Left ventricle myocardium inferior (tissue), 1 donor: ENCODE results near the gene MCHR1. TPM values are rescaled to one million over a fixed set of nuclear protein-coding genes. Genes with fewer than 3 reads are reported as not detected.

ENCODE experiments used
- DNase-seq: peaks from one replicate; pipeline ENCODE4 v3.0.0-alpha.2; 2020
- H3K27ac ChIP-seq: fragments of 200-600 bp; replicated peaks from 2 replicates; pipeline ENCODE4 v1.8.0; 2021
- H3K27me3 ChIP-seq: fragments of 200-600 bp; 2 replicates; pipeline ENCODE4 v1.8.0; 2021; ENCODE audit warnings: low read depth
- H3K36me3 ChIP-seq: fragments of 200-600 bp; 2 replicates; pipeline ENCODE4 v1.8.0; 2021
- H3K4me1 ChIP-seq: fragments of 200-600 bp; 2 replicates; pipeline ENCODE4 v1.8.0; 2021
- H3K4me3 ChIP-seq: fragments of 200-600 bp; 2 replicates; pipeline ENCODE4 v1.8.0; 2021; ENCODE audit warnings: mild to moderate bottlenecking, moderate library complexity
- H3K9me3 ChIP-seq: fragments of 200-600 bp; replicated peaks from 2 replicates; pipeline ENCODE4 v1.8.0; 2021
- intact Hi-C: fragments of 100-400 bp; cut with micrococcal nuclease; formaldehyde crosslinking; loops from one replicate; pipeline ENCODE4 v1.11.0; 2022
- total RNA-seq: library from RNA; stranded (reverse); fragmentation: NEBNext Ultra II Directional; extraction: Animal tissue kit (Norgen Biotek cat#: 25700); gene quantifications from one replicate; pipeline ENCODE4 v1.2.1, GENCODE V29; 2021
- TF ChIP-seq, protein P1 (sequence below): fragments of 200-600 bp; IDR thresholded peaks from 2 replicates; pipeline ENCODE4 v1.8.0; 2021; ENCODE audit warnings: antibody characterized with exemption, mild to moderate bottlenecking, borderline replicate concordance
- donor health status: DM: no; HTN: yes; CAD: no; lungs with severe emphysema.

Gene MCHR1
- total RNA-seq, 1 donor from 2014 or later = 0.36 TPM

DNA sequence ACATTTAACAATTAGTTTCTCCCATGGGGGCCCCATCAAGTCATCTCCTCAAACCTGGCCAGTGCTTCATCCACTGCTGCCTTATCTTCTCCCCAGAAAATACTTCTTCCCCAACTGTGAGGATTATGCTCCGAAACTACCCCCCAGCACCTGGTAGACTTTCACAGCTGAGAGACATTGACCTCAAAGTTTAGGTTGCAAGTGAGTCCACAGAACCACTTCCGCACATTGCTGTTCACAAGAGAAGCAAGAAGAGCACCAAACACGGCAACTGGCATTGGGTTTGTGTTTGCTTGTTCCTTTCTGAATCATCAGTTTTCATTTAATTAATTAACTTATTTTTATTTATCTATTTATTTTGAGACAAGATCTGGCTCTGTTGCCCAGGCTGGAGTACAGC lies 6.1 kb downstream of the MCHR1 start:
- H3K4me1 ChIP-seq = peaks cover 12% of the 10 kb centered on the region
- intact Hi-C loops = no loop called here
- no peak for DNase-seq

DNA sequence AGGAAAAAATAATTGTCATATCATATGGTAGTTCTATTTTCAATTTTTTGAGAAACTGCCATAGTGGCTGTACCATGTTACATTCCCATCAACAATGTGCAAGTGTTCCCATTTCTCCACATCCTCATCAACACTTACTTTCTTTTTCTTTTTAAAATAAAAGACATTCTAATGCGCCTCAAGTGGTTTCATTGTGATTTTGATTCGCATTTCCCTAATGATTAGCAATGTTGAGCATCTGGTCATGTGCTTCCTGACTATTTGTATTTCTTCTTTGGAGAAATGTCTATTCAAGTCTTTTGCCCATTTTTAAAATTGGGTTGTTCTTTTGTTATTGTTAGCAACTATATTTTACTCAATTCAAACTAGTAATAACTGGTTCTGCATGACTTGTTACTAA lies 8.4 kb downstream of the MCHR1 start:
- H3K4me1 ChIP-seq = peaks cover 6% of the 10 kb centered on the region
- no peaks in the 10 kb centered on the region for H3K9me3 ChIP-seq
- H3K4me3 ChIP-seq = no peak overlapping the region
- H3K36me3 ChIP-seq = no peaks in the 10 kb centered on the region
- DNase-seq = no peak
- intact Hi-C loops = no loop called here
- no peaks in the 10 kb centered on the region for H3K27me3 ChIP-seq
- no peak overlapping the region for H3K27ac ChIP-seq
- TF ChIP-seq, protein P1, sequence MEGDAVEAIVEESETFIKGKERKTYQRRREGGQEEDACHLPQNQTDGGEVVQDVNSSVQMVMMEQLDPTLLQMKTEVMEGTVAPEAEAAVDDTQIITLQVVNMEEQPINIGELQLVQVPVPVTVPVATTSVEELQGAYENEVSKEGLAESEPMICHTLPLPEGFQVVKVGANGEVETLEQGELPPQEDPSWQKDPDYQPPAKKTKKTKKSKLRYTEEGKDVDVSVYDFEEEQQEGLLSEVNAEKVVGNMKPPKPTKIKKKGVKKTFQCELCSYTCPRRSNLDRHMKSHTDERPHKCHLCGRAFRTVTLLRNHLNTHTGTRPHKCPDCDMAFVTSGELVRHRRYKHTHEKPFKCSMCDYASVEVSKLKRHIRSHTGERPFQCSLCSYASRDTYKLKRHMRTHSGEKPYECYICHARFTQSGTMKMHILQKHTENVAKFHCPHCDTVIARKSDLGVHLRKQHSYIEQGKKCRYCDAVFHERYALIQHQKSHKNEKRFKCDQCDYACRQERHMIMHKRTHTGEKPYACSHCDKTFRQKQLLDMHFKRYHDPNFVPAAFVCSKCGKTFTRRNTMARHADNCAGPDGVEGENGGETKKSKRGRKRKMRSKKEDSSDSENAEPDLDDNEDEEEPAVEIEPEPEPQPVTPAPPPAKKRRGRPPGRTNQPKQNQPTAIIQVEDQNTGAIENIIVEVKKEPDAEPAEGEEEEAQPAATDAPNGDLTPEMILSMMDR = no peak

More for the DNA sequence above, 6.1 kb downstream of the MCHR1 start:
- Histone ChIP-seq H3K27ac (no peak overlapping the region), H3K36me3 (no peaks in the 10 kb centered on the region), H3K4me3 (no peak overlapping the region), H3K27me3 (no peaks in the 10 kb centered on the region), H3K9me3 (no peaks in the 10 kb centered on the region)
- TF ChIP-seq, protein P1 = no peak

DNA sequence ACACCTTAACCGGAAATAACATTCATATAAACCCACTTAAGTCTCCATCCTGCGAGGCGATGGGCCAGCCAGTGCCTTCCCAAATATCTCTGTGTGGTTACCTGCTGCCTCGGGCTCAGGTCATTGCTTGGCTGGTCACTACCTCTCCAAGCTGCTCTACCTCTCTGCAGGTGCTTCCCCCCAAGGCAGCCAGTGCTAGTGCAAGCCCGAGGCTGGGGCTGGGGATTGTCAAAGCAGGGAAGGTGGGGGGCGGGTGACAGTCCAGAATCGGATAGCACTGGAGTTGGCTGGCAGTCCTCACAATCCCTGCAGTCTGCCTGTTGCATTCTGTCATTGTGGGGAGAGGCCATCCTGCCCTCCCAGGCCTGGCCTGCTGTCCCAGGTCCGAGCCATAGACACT lies 11.1 kb downstream of the MCHR1 start:
- intact Hi-C loops = no loop called here
- Histone ChIP-seq H3K4me1 (peaks cover 7% of the 10 kb centered on the region), H3K9me3 (no peaks in the 10 kb centered on the region), H3K4me3 (no peak overlapping the region), H3K36me3 (no peaks in the 10 kb centered on the region), H3K27ac (no peak overlapping the region), H3K27me3 (no peaks in the 10 kb centered on the region)
- DNase-seq = no peak
- TF ChIP-seq, protein P1 = no peak

DNA sequence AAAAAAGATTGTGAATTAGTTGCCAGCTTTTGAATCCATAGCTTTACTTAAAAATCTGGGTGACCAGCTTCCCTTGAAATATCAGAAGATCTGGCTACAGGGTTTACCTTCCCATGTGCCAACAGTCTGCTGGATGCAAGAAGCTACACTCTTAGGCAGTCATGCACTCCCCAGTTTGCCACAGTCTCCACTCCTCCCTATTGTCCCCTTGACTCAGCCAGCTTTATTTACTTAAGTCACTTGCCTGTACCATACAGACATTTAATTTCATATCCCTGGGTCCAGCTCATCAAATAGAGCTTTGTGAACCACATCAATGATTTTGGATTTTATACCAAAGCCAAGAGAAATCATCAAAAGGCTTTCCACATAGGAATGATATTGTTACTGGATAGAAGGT lies 12.2 kb downstream of the MCHR1 start:
- H3K27me3 ChIP-seq = no peaks in the 10 kb centered on the region
- intact Hi-C loops = no loop called here
- H3K4me3 ChIP-seq = no peak overlapping the region
- no peaks in the 10 kb centered on the region for H3K9me3 ChIP-seq
- TF ChIP-seq, protein P1 = no peak
- H3K36me3 ChIP-seq = no peaks in the 10 kb centered on the region
- H3K4me1 ChIP-seq = peaks cover 7% of the 10 kb centered on the region
- DNase-seq = no peak
- H3K27ac ChIP-seq = no peak overlapping the region

DNA sequence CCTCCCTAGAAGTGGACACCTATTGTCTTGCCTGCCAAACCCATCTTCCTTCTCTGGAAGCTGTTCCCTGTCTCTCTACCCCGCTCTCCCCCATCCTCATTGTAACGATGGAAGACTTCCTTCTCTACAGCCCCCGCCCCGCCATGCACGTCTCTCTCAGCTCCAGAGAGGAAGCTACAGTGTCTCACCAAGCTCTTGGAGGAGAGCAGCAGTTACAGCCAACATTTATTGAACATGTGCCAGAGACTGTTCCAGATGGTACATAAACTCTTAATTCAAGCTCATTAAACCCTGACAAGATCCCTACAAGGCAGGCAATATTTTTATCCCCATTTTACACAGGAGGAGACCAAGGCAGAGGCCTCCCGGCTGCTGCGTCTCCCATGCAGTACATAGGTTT lies 15.1 kb downstream of the MCHR1 start:
- no peak overlapping the region for H3K27ac ChIP-seq
- H3K4me3 ChIP-seq = no peak overlapping the region
- intact Hi-C loops = no loop called here
- H3K9me3 ChIP-seq = no peaks in the 10 kb centered on the region
- H3K36me3 ChIP-seq = no peaks in the 10 kb centered on the region
- DNase-seq = no peak
- peaks cover 7% of the 10 kb centered on the region for H3K4me1 ChIP-seq
- H3K27me3 ChIP-seq = no peaks in the 10 kb centered on the region
- TF ChIP-seq, protein P1 = no peak

DNA sequence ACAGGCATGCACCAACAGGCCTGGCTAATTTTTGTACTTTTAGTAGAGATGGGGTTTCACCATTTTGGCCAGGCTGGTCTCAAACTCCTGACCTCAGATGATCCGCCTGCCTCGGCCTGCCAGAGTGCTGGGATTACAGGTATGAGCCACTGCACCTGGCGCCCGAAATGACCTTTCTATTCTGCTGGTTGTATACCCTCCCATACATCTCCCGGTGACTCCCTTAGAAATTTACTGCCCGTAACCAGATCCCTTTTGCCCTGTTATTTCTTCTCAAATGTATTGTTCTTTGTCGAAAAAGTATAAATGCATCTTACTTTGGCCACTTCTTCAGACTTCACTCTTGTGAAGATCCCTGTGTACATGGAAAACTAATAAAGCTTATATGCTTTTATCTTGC lies 22.0 kb downstream of the MCHR1 start:
- H3K27me3 ChIP-seq = no peaks in the 10 kb centered on the region
- H3K4me3 ChIP-seq = no peak overlapping the region
- no peaks in the 10 kb centered on the region for H3K9me3 ChIP-seq
- no peak for DNase-seq
- no peaks in the 10 kb centered on the region for H3K4me1 ChIP-seq
- TF ChIP-seq, protein P1 = no peak
- no peaks in the 10 kb centered on the region for H3K36me3 ChIP-seq
- intact Hi-C loops = no loop called here
- H3K27ac ChIP-seq = no peak overlapping the region
